ENCODE measurements around the gene DZANK1. TPM values are rescaled to one million over a fixed set of nuclear protein-coding genes. Genes with fewer than 3 reads are reported as not detected.
"Not testable (repeated sequence)": the region's sequence is repeated elsewhere in the genome, so short reads cannot be mapped to it uniquely, and the experiment has no call there.

DZANK1 gene
- 3.5 TPM for total RNA-seq

- ATAC-seq (peak; percentile 100), DNase-seq (ENCODE audit: low spot score) (peak; percentile 96)
- intact Hi-C loops (cut with DNase I): no loop called here
Measured at GRCh38 chr20:18466894-18467730, at the start of gene DZANK1, which contains the start of gene POLR3F. Gene DZANK1, minus strand, starts transcription at chr20:18467030. Its CDS starts 1,672 bp downstream, at chr20:18465358. Gene POLR3F, plus strand, starts transcription at chr20:18467390. Its CDS starts 117 bp downstream, at chr20:18467507.

- intact Hi-C loops (cut with DNase I): no loop called here
- DNase-seq (ENCODE audit: low spot score) (no peak), ATAC-seq (no peak)
Measured at GRCh38 chr20:18515973-18516372, 49.1 kb upstream of the DZANK1 start.

GRCh38 chr20:18514127-18514526, 47.3 kb upstream of the DZANK1 start:
- intact Hi-C loops (cut with DNase I): no loop called here
- ATAC-seq: no peak
- no peak for DNase-seq (ENCODE audit: low spot score)

GRCh38 chr20:18513208-18513607, 46.4 kb upstream of the DZANK1 start:
- ATAC-seq (no peak), DNase-seq (ENCODE audit: low spot score) (no peak)
- intact Hi-C loops (cut with DNase I): no loop called here

- no peak for ATAC-seq
Measured at GRCh38 chr20:18511571-18511970, 44.7 kb upstream of the DZANK1 start.

GRCh38 chr20:18507218-18508191, 40.7 kb upstream of the DZANK1 start, which contains the start of gene SEC23B:
Gene SEC23B, plus strand, starts transcription at chr20:18507940. Its CDS starts 2,896 bp downstream, at chr20:18510836.
- intact Hi-C loops (cut with DNase I): no loop called here
- peak; percentile 98 for DNase-seq (ENCODE audit: low spot score)
- peak; percentile 99 for ATAC-seq

More at GRCh38 chr20:18511571-18511970, 44.7 kb upstream of the DZANK1 start:
- no peak for DNase-seq (ENCODE audit: low spot score)
- intact Hi-C loops (cut with DNase I): no loop called here

DNA sequence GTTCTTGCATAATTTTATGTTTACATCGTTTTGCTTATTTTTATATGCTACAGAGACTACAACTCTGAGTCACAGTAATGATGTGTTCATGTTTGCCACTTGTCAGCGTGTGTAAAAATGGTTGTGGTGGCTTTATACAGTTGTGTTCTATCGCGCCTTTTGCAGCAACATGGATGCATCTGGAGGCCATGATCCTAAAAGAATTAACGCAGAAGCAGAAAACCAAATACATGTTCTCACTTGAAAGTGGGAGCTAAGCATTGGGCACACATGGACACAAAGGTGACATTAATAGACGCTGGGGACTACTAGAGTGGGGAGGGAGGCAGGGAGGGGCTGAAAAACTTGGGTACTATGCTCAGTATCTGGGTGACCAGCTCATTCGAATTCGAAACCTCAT, 39.9 kb upstream of the DZANK1 start:
- DNase-seq (ENCODE audit: low spot score) (no peak), ATAC-seq (no peak)
- intact Hi-C loops (cut with DNase I): no loop called here

DNA sequence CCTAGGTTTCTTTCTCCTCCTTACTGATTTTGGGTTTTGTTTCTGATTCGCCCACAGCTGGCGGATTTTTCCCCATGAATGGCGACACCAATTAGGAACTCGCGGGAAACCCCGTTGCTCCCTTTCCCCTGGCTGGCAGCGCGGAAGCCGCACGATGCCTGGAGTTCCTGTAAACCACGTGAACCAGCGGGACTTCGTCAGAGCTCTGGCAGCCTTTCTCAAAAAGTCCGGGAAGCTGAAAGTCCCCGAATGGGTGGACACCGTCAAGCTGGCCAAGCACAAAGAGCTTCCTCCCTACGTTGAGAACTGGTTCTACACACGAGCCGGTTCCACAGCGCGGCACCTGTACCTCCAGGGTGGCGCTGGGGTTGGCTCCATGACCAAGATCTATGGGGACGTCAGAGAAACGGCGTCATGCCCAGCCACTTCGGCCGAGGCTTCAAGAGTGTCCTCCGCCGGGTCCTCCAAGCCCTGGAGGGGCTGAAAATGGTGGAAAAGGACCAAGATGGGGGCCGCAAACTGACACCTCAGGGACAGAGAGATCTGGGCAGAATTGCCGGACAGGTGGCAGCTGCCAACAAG, 37.7 kb upstream of the DZANK1 start:
- ATAC-seq (no peak), DNase-seq (ENCODE audit: low spot score) (no peak)
- intact Hi-C loops (cut with DNase I): no loop called here

- intact Hi-C loops (cut with DNase I): not testable (repeated sequence)
Measured at GRCh38 chr20:18501672-18502071, 34.8 kb upstream of the DZANK1 start.

DNA sequence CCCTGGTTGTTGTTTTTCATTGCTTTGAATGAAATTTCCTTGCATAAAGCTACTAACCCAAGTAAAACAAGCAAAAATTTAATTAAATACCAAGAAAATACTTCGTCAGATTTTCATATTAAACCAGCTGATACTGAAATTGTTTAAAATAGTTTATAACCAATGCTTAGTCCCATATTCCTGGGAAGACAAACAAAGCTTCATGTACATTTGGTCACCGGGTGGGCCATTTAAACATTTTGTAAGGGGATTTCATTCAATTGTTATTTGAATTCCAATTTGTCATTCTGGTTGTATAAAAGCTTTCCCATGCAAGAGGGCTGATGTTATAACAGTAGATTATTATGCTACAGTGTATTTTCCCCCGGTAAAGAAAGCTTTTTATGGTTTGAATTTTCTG, 30.8 kb upstream of the DZANK1 start:
- ATAC-seq: no peak
- DNase-seq (ENCODE audit: low spot score): no peak
- intact Hi-C loops (cut with DNase I): no loop called here

More at GRCh38 chr20:18501672-18502071, 34.8 kb upstream of the DZANK1 start:
- not testable (repeated sequence) for DNase-seq (ENCODE audit: low spot score); ATAC-seq

DNA sequence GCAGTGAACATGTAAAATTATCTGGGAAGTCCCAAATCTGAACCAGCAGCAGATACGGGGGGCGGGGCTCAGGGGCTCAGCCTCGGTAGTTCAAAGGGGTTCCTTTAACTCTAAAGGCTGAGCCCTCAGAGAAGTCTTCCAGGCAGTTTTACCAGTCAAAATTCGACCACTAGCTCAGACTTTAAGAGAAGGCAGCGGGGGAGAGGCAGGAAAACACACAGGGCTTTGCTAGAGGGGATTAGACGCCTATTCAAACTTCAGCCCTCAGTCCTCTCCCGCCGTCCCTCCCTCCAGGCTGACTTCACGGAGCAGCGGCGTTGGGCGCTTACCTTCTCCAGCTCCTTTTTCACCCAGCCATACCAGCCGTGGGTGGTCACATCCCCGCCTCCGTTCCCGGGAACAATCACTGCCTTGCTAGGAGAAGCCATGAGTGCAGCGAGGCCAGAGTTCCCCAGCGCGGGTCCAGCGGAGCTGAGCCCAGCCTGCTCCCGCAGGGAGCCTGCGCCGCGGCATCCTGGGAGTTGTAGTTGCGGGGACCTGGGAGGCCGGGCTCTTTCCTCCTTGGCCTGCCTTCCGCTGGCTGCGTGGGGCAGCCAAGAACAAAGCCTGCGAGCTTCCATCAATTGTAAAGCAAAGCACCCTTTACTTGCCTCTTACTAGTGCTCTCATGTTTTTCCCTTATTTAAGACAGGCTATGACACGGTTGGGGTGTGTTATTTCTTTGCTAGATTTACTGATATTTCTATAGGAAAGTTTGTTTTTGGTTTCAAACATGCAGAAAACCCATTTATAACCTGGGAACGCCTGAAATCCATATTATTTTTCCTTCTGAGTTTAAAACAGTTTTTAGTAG, 30.1 kb upstream of the DZANK1 start, which contains the start of gene RBBP9:
Gene RBBP9, minus strand, starts transcription at position 486 of the 853 bp plus-strand sequence. Its CDS starts 58 bp downstream, at position 428.
- ATAC-seq (peak; percentile 99), DNase-seq (ENCODE audit: low spot score) (peak; percentile 90)
- intact Hi-C loops (cut with DNase I): no loop called here

- ATAC-seq (no peak), DNase-seq (ENCODE audit: low spot score) (no peak)
- intact Hi-C loops (cut with DNase I): no loop called here
Measured at GRCh38 chr20:18496042-18496441, 29.2 kb upstream of the DZANK1 start.

- no peak for DNase-seq (ENCODE audit: low spot score)
- no peak for ATAC-seq
- intact Hi-C loops (cut with DNase I): no loop called here
Measured at GRCh38 chr20:18488301-18488700, 21.5 kb upstream of the DZANK1 start.

DNA sequence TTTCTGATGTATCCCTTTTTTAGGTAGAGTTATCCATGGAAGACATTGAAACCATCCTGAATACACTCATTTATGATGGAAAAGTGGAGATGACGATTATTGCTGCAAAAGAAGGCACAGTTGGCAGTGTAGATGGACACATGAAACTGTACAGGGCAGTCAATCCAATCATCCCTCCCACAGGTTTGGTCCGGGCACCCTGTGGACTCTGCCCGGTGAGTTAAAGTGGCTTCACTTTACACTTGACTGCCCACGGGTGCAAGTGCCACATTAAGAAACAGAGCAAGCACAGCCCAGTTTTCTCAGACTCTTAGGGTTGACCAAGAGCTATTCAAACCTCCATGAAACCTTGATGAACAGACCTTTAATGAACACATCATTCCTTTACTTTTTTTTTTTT, 14.8 kb upstream of the DZANK1 start:
- no peak for ATAC-seq
- DNase-seq (ENCODE audit: low spot score): no peak
- intact Hi-C loops (cut with DNase I): no loop called here

- ATAC-seq (no peak), DNase-seq (ENCODE audit: low spot score) (no peak)
- intact Hi-C loops (cut with DNase I): no loop called here
Measured at GRCh38 chr20:18477821-18478220, 11.0 kb upstream of the DZANK1 start.

GRCh38 chr20:18477218-18477617, 10.4 kb upstream of the DZANK1 start:
- intact Hi-C loops (cut with DNase I): no loop called here
- ATAC-seq: no peak
- no peak for DNase-seq (ENCODE audit: low spot score)

GRCh38 chr20:18466574-18466893, 296 bp downstream of the DZANK1 start:
- no peak for DNase-seq (ENCODE audit: low spot score)
- intact Hi-C loops (cut with DNase I): no loop called here
- peak; percentile 79 for ATAC-seq

GRCh38 chr20:18465536-18466200, 1.2 kb downstream of the DZANK1 start:
- ATAC-seq (no peak), DNase-seq (ENCODE audit: low spot score) (no peak)
- intact Hi-C loops (cut with DNase I): no loop called here

All from sciatic nerve (tissue), 2 donors.